VCaP (cell line): Measurements from ENCODE around the gene EBP.

Experiments used
- H3K27ac ChIP-seq: fragments of 450-650 bp; 2 replicates; pipeline ENCODE4 v1.5.1; 2017
- TF ChIP-seq, protein P1 (sequence below): fragments of 450-650 bp; conservative IDR thresholded peaks from 2 replicates; pipeline ENCODE4 v1.5.1; 2017; ENCODE audit warnings: mild to moderate bottlenecking, moderate library complexity

EBP gene

DNA sequence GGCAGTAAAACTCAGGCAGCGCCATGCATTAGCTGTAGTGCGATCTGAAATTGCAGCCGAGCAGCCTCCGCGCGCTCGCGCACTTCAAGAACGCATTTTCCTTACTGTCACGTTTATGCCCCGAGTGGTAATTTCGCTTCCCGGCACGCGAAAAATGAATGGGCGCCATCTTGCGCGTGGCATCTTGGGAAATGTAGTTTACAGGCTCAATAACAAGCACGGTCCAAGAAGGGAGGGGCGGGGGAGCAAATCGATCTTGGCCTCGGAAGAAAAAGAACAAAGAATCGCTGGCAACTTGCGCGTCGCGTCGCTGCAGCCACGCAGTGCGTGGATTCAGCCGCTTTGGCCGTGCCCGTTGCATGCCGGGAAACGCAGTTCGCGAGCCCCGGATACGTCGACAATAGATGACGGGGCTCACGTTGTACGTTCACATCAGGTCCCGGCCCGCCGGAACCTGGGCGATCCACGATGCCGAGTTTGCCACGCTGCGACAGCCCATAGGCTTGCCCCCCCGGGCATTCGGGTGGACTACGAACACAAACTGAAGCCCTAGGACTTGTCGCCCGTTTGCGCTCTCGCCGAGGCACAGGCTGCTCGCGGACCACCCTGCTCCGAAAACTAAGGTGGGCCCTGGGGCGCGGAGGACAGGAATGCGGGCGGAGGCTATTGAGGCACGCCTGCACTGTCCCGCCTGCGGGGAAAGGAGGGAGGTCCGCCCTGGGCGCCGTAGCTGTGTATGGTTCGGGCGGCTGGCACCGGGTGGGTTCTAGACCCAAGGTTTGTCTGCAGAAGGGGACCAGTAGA, 45.6 kb upstream of the EBP start, which contains the start of gene FTSJ1:
Gene FTSJ1 (plus strand): TSS at position 426 of the 804 bp plus-strand sequence. CDS start 1,849 bp downstream, outside the sequence.
- TF ChIP-seq, protein P1, sequence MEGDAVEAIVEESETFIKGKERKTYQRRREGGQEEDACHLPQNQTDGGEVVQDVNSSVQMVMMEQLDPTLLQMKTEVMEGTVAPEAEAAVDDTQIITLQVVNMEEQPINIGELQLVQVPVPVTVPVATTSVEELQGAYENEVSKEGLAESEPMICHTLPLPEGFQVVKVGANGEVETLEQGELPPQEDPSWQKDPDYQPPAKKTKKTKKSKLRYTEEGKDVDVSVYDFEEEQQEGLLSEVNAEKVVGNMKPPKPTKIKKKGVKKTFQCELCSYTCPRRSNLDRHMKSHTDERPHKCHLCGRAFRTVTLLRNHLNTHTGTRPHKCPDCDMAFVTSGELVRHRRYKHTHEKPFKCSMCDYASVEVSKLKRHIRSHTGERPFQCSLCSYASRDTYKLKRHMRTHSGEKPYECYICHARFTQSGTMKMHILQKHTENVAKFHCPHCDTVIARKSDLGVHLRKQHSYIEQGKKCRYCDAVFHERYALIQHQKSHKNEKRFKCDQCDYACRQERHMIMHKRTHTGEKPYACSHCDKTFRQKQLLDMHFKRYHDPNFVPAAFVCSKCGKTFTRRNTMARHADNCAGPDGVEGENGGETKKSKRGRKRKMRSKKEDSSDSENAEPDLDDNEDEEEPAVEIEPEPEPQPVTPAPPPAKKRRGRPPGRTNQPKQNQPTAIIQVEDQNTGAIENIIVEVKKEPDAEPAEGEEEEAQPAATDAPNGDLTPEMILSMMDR = no peak
- H3K27ac ChIP-seq = peak within 1 kb of the TSS; percentile 50; the same call in 1 of the 2 replicates

DNA sequence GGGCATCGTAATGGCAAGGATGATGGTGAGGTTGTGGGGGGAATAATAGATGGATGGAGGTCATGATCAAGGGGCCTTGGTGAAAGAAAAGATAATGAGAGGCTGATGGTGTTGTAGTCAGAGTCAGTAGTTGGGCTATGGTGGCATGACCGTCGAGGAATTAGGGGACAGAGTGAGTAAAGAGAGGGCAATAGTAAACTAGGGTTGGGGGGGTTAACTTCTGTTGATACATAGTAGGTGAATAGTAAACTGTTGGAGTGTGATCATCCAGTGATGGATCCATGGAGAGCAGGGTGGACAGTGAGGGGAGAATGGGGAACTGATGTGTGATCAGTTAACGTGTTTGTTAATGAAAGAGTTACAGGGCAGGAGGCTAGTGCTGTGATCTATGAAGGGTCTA, 44.7 kb upstream of the EBP start:
- TF ChIP-seq, protein P1 = no peak
- peak overlapping the region; percentile 50; the same call in 1 of the 2 replicates for H3K27ac ChIP-seq

DNA sequence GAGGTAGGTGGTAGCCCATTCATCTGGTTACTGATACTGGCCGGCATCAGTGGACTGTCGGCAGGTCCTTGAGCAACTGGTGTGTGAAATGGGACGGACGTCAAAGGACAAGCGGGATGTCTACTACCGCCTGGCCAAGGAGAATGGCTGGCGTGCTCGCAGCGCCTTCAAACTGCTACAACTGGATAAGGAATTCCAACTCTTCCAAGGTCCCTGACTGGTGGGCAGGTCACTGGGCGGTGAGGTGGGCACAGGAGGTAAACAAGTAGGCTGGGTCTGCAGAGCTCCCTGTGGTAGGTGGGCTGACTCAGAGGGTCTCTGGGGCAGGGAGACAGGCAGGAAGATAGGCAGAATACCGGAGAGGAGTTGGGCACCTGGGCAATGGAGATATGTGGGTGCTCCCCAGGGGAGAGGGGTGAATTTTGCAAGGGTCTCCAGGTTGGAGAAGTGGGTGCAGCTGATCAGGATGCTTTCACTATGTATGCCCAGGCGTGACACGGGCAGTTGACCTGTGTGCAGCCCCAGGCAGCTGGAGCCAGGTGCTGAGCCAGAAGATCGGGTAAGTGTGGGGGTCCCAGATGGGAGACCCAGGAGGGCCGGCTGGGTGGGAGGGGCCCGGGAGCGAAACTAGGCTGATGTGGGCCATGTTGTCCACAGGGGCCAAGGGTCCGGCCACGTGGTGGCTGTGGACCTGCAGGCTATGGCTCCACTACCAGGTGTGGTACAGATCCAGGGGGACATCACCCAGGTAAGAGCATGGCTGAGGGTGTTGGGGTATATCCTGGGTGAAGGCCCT, 43.5 kb upstream of the EBP start:
- TF ChIP-seq, protein P1 = no peak
- H3K27ac ChIP-seq = no peak overlapping the region

DNA sequence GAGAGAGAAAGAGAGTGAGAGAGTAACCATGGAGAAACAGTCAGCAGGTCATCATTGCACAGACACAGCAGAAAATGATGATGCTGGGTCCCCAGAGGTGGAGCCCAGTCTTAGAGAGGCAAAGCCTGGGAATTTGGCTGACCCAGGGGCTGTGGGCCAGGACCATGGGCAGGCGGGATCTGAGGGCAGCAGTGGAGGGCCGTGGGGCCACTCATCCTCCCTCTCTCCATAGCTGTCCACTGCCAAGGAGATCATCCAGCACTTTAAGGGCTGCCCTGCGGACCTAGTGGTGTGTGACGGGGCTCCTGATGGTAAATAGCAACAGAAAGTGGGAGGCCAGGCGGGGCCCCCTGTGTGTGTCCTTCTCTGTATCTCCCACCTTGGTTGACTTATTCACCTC, 42.8 kb upstream of the EBP start:
- TF ChIP-seq, protein P1 = no peak
- H3K27ac ChIP-seq = no peak overlapping the region

DNA sequence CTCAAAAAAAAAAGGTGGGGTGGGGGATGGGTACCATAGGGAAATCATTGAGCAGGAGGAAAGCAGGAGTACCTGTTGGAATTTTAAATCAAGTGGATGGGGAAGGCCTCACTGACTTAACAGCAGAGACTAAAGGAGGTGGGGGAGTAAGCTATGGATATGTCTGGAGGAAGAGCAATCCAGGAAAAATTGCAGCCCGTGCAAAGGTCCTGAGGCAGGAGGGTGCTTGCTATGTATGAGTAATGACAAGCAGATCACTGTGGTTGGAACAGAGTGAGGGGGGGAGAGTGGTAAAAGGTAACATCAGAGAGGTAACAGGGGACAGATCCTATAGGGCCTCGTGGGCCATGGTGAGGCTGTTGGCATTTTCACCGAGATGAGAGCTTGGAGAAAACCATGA, 41.5 kb upstream of the EBP start:
- TF ChIP-seq, protein P1 = no peak
- no peak overlapping the region for H3K27ac ChIP-seq

DNA sequence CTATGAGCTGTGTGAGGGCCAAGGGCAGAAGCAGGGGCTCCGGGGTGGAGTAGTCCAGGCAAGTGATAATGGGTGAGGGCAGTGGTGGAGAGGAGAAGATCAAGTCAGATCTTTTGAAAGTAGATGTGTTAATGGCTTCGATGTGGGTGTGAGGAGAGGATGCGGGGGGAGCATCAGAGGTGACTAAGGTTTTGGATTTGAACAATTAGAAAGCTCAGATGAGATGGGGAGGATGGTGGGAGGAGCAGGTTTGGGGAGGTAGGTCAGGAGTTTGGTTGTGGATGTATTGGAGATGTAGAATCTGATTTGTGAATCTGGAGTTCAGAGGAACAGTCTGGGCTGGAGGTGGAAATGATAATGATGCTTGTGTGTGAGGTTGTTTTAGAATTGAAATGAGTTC, 41.0 kb upstream of the EBP start:
- TF ChIP-seq, protein P1 = no peak
- H3K27ac ChIP-seq = no peak overlapping the region

DNA sequence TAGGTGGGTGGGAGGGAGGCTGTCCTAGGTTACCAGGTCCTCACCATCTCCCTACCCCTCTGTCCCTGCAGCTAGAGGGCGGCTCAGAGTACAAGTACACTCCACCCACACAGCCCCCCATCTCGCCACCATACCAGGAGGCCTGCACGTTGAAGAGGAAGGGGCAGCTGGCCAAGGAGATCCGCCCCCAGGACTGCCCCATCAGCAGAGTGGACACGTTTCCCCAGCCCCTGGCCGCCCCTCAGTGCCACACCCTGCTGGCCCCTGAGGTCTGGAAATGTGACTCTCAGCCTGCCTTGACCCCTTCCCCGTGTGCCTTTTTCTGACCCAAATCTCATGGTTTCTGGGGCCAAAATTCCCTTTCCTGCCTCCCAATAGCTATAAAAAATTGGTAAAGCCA, 39.1 kb upstream of the EBP start:
- TF ChIP-seq, protein P1 = no peak
- H3K27ac ChIP-seq = no peak overlapping the region
